Vagina (tissue), 2 donors: ENCODE results near the gene ITPR1. TPM values are rescaled to one million over a fixed set of nuclear protein-coding genes. Genes with fewer than 3 reads are reported as not detected.

Experiments used
- DNase-seq, 2 donors: peaks; one replicate each; pipeline ENCODE4 v3.0.0-alpha.2; 2017; ENCODE audit errors: extremely low spot score in 2 of 2
- H3K27ac ChIP-seq: fragments of 200-600 bp; sonication (generic); one replicate; pipeline ENCODE4 v1.5.1; 2019
- H3K27me3 ChIP-seq: fragments of 200-600 bp; sonication (generic); one replicate; pipeline ENCODE4 v1.5.1; 2019
- H3K36me3 ChIP-seq, 2 donors: fragments of 200-600 bp; sonication (generic); one replicate each; pipeline ENCODE4 v1.5.1; 2017 to 2019
- H3K4me1 ChIP-seq: fragments of 200-600 bp; sonication (generic); one replicate; pipeline ENCODE4 v1.5.1; 2019
- H3K4me3 ChIP-seq, 2 donors: fragments of 200-600 bp; sonication (generic); 1 replicate in 1 of 2; 2 replicates in 1 of 2; pipeline ENCODE4 v1.5.1; 2016 to 2019
- H3K9me3 ChIP-seq: fragments of 200-600 bp; sonication (generic); one replicate; pipeline ENCODE4 v1.5.1; 2019
- POLR2A ChIP-seq, 2 donors: fragments of 450-650 bp; IDR thresholded peaks; one replicate each; pipeline ENCODE4 v1.6.1; 2017; ENCODE audit warnings: antibody characterized with exemption in 2 of 2, mild to moderate bottlenecking in 2 of 2, moderate library complexity in 2 of 2
- POLR2AphosphoS5 ChIP-seq, 2 donors: sonication (generic); formaldehyde crosslinking; IDR thresholded peaks; one replicate each; pipeline ENCODE4 v1.9.0; 2017; ENCODE audit warnings: antibody characterized with exemption in 2 of 2, mild to moderate bottlenecking in 2 of 2, low read depth in 1 of 2; ENCODE audit not compliant: insufficient read depth in 1 of 2
- intact Hi-C: fragments of 100-400 bp; cut with DNase I; formaldehyde crosslinking; loops from one replicate; pipeline ENCODE4 v1.15.1; 2023
- total RNA-seq: library from RNA; depleted of rRNA; stranded (reverse); fragments of >200 nt; gene quantifications from one replicate; pipeline ENCODE4 v1.2.3, GENCODE V29; 2016
- TF ChIP-seq, protein P1 (sequence below), 3 experiments: fragments of 450-650 bp in 2 of 3; fragments of 200-600 bp in 1 of 3; sonication (generic) in 1 of 3; IDR thresholded peaks; one replicate each; pipeline ENCODE4 v1.5.1; 2017 to 2019; ENCODE audit warnings: antibody characterized with exemption in 3 of 3, mild to moderate bottlenecking in 2 of 3, moderate library complexity in 2 of 3

The ITPR1 gene
- total RNA-seq, 1 donor from 2014 or later: 108 TPM

GRCh38 chr3:4830586-4830914 lies 337.4 kb downstream of the ITPR1 start:
- TF ChIP-seq POLR2AphosphoS5 (IDR thresholded peaks at IDR 0.05; ENCODE audit: insufficient read depth in 1 of 2, low read depth in 1 of 2): no peak
- TF ChIP-seq, protein P1, sequence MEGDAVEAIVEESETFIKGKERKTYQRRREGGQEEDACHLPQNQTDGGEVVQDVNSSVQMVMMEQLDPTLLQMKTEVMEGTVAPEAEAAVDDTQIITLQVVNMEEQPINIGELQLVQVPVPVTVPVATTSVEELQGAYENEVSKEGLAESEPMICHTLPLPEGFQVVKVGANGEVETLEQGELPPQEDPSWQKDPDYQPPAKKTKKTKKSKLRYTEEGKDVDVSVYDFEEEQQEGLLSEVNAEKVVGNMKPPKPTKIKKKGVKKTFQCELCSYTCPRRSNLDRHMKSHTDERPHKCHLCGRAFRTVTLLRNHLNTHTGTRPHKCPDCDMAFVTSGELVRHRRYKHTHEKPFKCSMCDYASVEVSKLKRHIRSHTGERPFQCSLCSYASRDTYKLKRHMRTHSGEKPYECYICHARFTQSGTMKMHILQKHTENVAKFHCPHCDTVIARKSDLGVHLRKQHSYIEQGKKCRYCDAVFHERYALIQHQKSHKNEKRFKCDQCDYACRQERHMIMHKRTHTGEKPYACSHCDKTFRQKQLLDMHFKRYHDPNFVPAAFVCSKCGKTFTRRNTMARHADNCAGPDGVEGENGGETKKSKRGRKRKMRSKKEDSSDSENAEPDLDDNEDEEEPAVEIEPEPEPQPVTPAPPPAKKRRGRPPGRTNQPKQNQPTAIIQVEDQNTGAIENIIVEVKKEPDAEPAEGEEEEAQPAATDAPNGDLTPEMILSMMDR (IDR thresholded peaks at IDR 0.05): no peak
- TF ChIP-seq POLR2A (IDR thresholded peaks at IDR 0.05): no peak
- Histone ChIP-seq H3K9me3 (no peaks in the 10 kb centered on the region), H3K4me3 (no peak overlapping the region), H3K27me3 (no peaks in the 10 kb centered on the region), H3K4me1 (peaks cover 65% of the 10 kb centered on the region), H3K27ac (peak overlapping the region; percentile 60), H3K36me3 (peaks cover 0 to under 1% of the 10 kb centered on the region in 2 donors)
- DNase-seq: no peak
- intact Hi-C loops: no loop called here

DNA sequence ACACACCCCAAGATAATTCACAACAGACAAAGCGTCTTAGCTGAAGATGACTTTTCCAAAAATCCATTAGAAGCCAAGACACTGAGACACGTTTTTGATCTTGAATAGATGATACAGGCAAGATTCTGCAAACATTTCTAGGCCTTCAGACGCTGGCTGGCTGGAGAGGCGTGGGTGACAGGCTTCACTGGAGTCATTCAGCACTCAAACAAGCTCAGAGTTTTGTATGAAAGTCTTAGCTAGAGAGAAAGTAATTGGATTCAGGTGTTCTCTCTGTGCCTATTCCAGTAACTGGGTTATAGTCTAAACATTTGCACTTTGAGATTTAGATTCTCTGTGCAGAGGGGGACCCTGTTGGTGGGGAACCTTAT lies 338.4 kb downstream of the ITPR1 start:
- intact Hi-C loops: no loop called here

DNA sequence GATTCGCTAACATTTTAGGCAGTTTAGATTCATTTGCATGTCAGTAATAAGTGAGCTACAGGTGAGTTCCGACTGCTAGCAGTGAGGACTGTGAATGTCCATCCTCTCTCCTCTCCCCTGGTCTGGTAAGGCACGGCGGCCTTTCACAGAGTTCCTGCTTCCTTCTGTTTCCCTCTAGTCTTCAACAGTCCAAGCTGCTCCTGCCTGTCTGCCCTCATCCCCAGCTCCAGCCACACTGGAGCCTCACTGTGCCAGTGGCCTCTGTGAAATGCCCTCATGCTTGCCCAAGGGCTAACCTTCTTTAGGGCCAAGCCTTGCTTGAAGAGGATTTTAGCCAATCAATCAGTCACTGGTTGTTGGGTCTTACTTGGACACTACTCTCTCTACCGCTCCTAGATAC lies 340.3 kb downstream of the ITPR1 start:
- H3K36me3 ChIP-seq: peaks cover 0 to 5% of the 10 kb centered on the region in 2 donors
- H3K27me3 ChIP-seq: no peaks in the 10 kb centered on the region
- TF ChIP-seq, protein P1 (IDR thresholded peaks at IDR 0.05): no peak
- TF ChIP-seq POLR2AphosphoS5 (IDR thresholded peaks at IDR 0.05; ENCODE audit: insufficient read depth in 1 of 2, low read depth in 1 of 2): no peak
- no peak for TF ChIP-seq POLR2A (IDR thresholded peaks at IDR 0.05)

More for the DNA sequence above, 338.4 kb downstream of the ITPR1 start:
- Histone ChIP-seq H3K36me3 (peaks cover 0 to 5% of the 10 kb centered on the region in 2 donors), H3K9me3 (no peaks in the 10 kb centered on the region), H3K27me3 (no peaks in the 10 kb centered on the region), H3K4me3 (no peak overlapping the region), H3K27ac (peak overlapping the region; percentile 60), H3K4me1 (peaks cover 55% of the 10 kb centered on the region)
- no peak for DNase-seq
- TF ChIP-seq POLR2A (IDR thresholded peaks at IDR 0.05): no peak
- TF ChIP-seq, protein P1 (IDR thresholded peaks at IDR 0.05): no peak
- TF ChIP-seq POLR2AphosphoS5 (IDR thresholded peaks at IDR 0.05; ENCODE audit: insufficient read depth in 1 of 2, low read depth in 1 of 2): no peak

GRCh38 chr3:4834403-4834866 lies 341.3 kb downstream of the ITPR1 start:
- no peak for DNase-seq
- intact Hi-C loops: no loop called here
- H3K9me3 ChIP-seq: no peaks in the 10 kb centered on the region
- H3K36me3 ChIP-seq: peaks cover 0 to 5% of the 10 kb centered on the region in 2 donors
- H3K4me1 ChIP-seq: peaks cover 26% of the 10 kb centered on the region
- H3K4me3 ChIP-seq: no peak overlapping the region
- TF ChIP-seq POLR2AphosphoS5 (IDR thresholded peaks at IDR 0.05; ENCODE audit: insufficient read depth in 1 of 2, low read depth in 1 of 2): peak in 1 of 2 donors; percentile 23
- TF ChIP-seq, protein P1 (IDR thresholded peaks at IDR 0.05): no peak
- no peaks in the 10 kb centered on the region for H3K27me3 ChIP-seq
- no peak overlapping the region for H3K27ac ChIP-seq

More for the DNA sequence above, 340.3 kb downstream of the ITPR1 start:
- H3K4me3 ChIP-seq: no peak overlapping the region
- no peaks in the 10 kb centered on the region for H3K9me3 ChIP-seq
- H3K27ac ChIP-seq: no peak overlapping the region
- intact Hi-C loops: no loop called here
- DNase-seq: no peak
- peaks cover 36% of the 10 kb centered on the region for H3K4me1 ChIP-seq

- peaks cover 14% of the 10 kb centered on the region for H3K4me1 ChIP-seq
- intact Hi-C loops: no loop called here
- no peak for TF ChIP-seq POLR2AphosphoS5 (IDR thresholded peaks at IDR 0.05; ENCODE audit: insufficient read depth in 1 of 2, low read depth in 1 of 2)
- no peak for TF ChIP-seq POLR2A (IDR thresholded peaks at IDR 0.05)
- TF ChIP-seq, protein P1 (IDR thresholded peaks at IDR 0.05): no peak
- H3K27me3 ChIP-seq: no peaks in the 10 kb centered on the region
- no peaks in the 10 kb centered on the region for H3K9me3 ChIP-seq
- peaks cover 0 to 5% of the 10 kb centered on the region in 2 donors for H3K36me3 ChIP-seq
- DNase-seq: no peak
- no peak overlapping the region for H3K27ac ChIP-seq
- no peak overlapping the region for H3K4me3 ChIP-seq
Observed at GRCh38 chr3:4835616-4836043, 342.5 kb downstream of the ITPR1 start.
